Measurements from ENCODE around the gene FAM13B.
"Not testable (repeated sequence)": the region's sequence is repeated elsewhere in the genome, so short reads cannot be mapped to it uniquely, and the experiment has no call there.

FAM13B gene

GRCh38 chr5:137989419-137989818, 43.5 kb downstream of the FAM13B start:
- no peak for DNase-seq (ENCODE audit: low read depth in 2 of 2)

GRCh38 chr5:137975208-137975607, 57.7 kb downstream of the FAM13B start:
- no peak for DNase-seq (ENCODE audit: low read depth in 2 of 2)

- not testable (repeated sequence) for DNase-seq (ENCODE audit: low read depth in 2 of 2)
These were observed 62.5 kb downstream of the FAM13B start for GRCh38 chr5:137970384-137970783.

- DNase-seq (ENCODE audit: low read depth in 2 of 2), result no peak
These were observed 72.1 kb downstream of the FAM13B start for GRCh38 chr5:137960819-137961218.

- no peak for DNase-seq (ENCODE audit: low read depth in 2 of 2)
These were observed 72.7 kb downstream of the FAM13B start for GRCh38 chr5:137960141-137960540.

- no peak for DNase-seq (ENCODE audit: low read depth in 2 of 2)
These were observed 73.4 kb downstream of the FAM13B start for GRCh38 chr5:137959488-137959887.

- no peak for DNase-seq (ENCODE audit: low read depth in 2 of 2)
These were observed 74.9 kb downstream of the FAM13B start for GRCh38 chr5:137957948-137958347.

- no peak for DNase-seq (ENCODE audit: low read depth in 2 of 2)
These were observed 78.6 kb downstream of the FAM13B start for GRCh38 chr5:137954131-137954879.

GRCh38 chr5:137945825-137946224, 87.1 kb downstream of the FAM13B start:
- DNase-seq (ENCODE audit: low read depth in 2 of 2), result no peak

GRCh38 chr5:137944280-137944679, 88.6 kb downstream of the FAM13B start:
- DNase-seq (ENCODE audit: low read depth in 2 of 2), result not testable (repeated sequence)

- DNase-seq (ENCODE audit: low read depth in 2 of 2), result no peak
These were observed 93.5 kb downstream of the FAM13B start for GRCh38 chr5:137939331-137939730.

- DNase-seq (ENCODE audit: low read depth in 2 of 2), result no peak
These were observed 94.1 kb downstream of the FAM13B start for GRCh38 chr5:137938751-137939143.

- DNase-seq (ENCODE audit: low read depth in 2 of 2), result no peak
These were observed 94.7 kb downstream of the FAM13B start for GRCh38 chr5:137937994-137938750.

GRCh38 chr5:137935694-137936093, 97.2 kb downstream of the FAM13B start:
- DNase-seq (ENCODE audit: low read depth in 2 of 2), result no peak

GRCh38 chr5:137935190-137935589, 97.7 kb downstream of the FAM13B start:
- no peak for DNase-seq (ENCODE audit: low read depth in 2 of 2)

- no peak for DNase-seq (ENCODE audit: low read depth in 2 of 2)
These were observed 99.4 kb downstream of the FAM13B start for GRCh38 chr5:137933491-137933911.

GRCh38 chr5:137932800-137933199, 100.1 kb downstream of the FAM13B start:
- no peak for DNase-seq (ENCODE audit: low read depth in 2 of 2)

GRCh38 chr5:137923856-137924255, 109.0 kb downstream of the FAM13B start:
- no peak for DNase-seq (ENCODE audit: low read depth in 2 of 2)

- no peak for DNase-seq (ENCODE audit: low read depth in 2 of 2)
These were observed 110.9 kb downstream of the FAM13B start for GRCh38 chr5:137921931-137922330.

GRCh38 chr5:137916923-137917322, 116.0 kb downstream of the FAM13B start:
- DNase-seq (ENCODE audit: low read depth in 2 of 2), result no peak

GRCh38 chr5:137914758-137915157, 118.1 kb downstream of the FAM13B start:
- DNase-seq (ENCODE audit: low read depth in 2 of 2), result no peak

GRCh38 chr5:137902408-137903133, 130.3 kb downstream of the FAM13B start:
- DNase-seq (ENCODE audit: low read depth in 2 of 2), result no peak
